Cardiac muscle cell (in vitro differentiated cells and primary cell): ENCODE measurements around the gene TBC1D23. TPM values are rescaled to one million over a fixed set of nuclear protein-coding genes. Genes with fewer than 3 reads are reported as not detected.
"Not testable (repeated sequence)": the region's sequence is repeated elsewhere in the genome, so short reads cannot be mapped to it uniquely, and the experiment has no call there.

Source experiments
- DNase-seq, 2 donors: peaks; one replicate each; pipeline versions ENCODE4 v3.0.0 to v3.0.0-alpha.2; 2010 to 2017; ENCODE audit warnings: low read depth in 1 of 2, low spot score in 1 of 2
- H3K27ac ChIP-seq: fragments of 200-600 bp; sonication (generic); 2 replicates; pipeline ENCODE4 v1.5.1; 2016
- H3K27me3 ChIP-seq: fragments of 200-600 bp; sonication (generic); 2 replicates; pipeline ENCODE4 v1.6.0; 2016; ENCODE audit warnings: control low read depth
- H3K36me3 ChIP-seq: fragments of 200-600 bp; sonication (generic); 2 replicates; pipeline ENCODE4 v1.5.1; 2016; ENCODE audit warnings: control low read depth
- H3K4me1 ChIP-seq: fragments of 200-600 bp; sonication (generic); 2 replicates; pipeline ENCODE4 v1.8.1; 2017; ENCODE audit warnings: low read depth, mild to moderate bottlenecking, mixed run types
- H3K4me3 ChIP-seq: fragments of 200-600 bp; sonication (generic); 2 replicates; pipeline ENCODE4 v1.5.1; 2016; ENCODE audit warnings: mild to moderate bottlenecking
- H3K9me3 ChIP-seq: fragments of 200-600 bp; sonication (generic); 2 replicates; pipeline ENCODE4 v1.5.1; 2017; ENCODE audit warnings: low read depth, mild to moderate bottlenecking, control low read depth
- polyA plus RNA-seq: library from polyadenylated mRNA; unstranded; fragments of >200 nt; fragmentation: Nextera tagmentation; extraction: Ambion mirVana; gene quantifications from 2 replicates; pipeline ENCODE4 v1.2.1, GENCODE V29; 2016
- total RNA-seq: library from RNA; depleted of rRNA; stranded (reverse); fragments of >200 nt; gene quantifications from 2 replicates; pipeline ENCODE4 v1.2.3, GENCODE V29; 2016
- TF ChIP-seq, protein P1 (sequence below): IDR thresholded peaks from 2 replicates; pipeline ENCODE4 v1.5.1; 2012; ENCODE audit warnings: low read depth, mild to moderate bottlenecking, low read length

TBC1D23 gene
- total and polyA plus RNA-seq, 2 experiments from 2014 or later = 15.3 to 19.3 TPM

DNA sequence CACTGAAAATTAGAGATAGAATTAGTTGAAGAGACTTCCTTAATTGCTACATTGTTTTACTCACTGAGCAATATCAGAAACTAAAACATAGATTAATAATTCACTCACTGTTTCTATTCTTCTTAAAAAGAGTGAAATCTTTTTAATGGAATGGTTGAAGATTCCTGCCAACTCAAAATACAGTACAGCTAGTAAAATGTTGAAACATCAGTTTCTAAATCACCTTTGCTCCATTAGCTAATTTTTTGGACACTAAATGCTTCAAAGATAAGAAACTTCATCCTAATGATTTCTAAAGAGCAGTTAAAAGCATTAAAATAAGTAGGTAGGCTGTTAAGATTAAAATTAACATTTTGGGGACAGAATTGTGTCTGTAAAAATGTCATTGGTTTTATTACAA lies 63.3 kb downstream of the TBC1D23 start:
- Histone ChIP-seq H3K4me1 (peaks cover 6% of the 10 kb centered on the region), H3K27ac (no peak overlapping the region), H3K4me3 (no peak overlapping the region), H3K9me3 (no peaks in the 10 kb centered on the region), H3K36me3 (peaks cover 8% of the 10 kb centered on the region), H3K27me3 (no peaks in the 10 kb centered on the region)
- DNase-seq = no peak
- TF ChIP-seq, protein P1, sequence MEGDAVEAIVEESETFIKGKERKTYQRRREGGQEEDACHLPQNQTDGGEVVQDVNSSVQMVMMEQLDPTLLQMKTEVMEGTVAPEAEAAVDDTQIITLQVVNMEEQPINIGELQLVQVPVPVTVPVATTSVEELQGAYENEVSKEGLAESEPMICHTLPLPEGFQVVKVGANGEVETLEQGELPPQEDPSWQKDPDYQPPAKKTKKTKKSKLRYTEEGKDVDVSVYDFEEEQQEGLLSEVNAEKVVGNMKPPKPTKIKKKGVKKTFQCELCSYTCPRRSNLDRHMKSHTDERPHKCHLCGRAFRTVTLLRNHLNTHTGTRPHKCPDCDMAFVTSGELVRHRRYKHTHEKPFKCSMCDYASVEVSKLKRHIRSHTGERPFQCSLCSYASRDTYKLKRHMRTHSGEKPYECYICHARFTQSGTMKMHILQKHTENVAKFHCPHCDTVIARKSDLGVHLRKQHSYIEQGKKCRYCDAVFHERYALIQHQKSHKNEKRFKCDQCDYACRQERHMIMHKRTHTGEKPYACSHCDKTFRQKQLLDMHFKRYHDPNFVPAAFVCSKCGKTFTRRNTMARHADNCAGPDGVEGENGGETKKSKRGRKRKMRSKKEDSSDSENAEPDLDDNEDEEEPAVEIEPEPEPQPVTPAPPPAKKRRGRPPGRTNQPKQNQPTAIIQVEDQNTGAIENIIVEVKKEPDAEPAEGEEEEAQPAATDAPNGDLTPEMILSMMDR = no peak

DNA sequence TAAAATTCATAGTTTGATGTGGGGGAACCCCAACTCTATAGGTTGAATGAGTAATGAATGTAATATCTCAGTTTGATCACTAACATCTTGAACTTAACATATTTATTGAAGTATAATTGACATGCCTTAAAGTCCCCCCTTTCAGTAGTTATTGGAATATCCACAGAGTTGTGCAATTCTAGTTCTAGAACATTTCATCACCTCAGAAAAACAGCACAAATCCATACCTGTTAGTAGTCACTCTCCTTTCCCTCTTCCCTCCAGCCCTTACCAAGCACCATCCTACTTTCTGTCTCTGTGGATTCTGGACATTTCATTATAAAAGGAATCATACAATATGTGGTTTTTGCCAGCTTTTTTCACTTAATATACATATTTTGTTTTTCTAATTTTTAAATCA lies 65.0 kb downstream of the TBC1D23 start:
- Histone ChIP-seq H3K27me3 (no peaks in the 10 kb centered on the region), H3K4me3 (no peak overlapping the region), H3K9me3 (no peaks in the 10 kb centered on the region), H3K36me3 (no peaks in the 10 kb centered on the region), H3K4me1 (peaks cover 5% of the 10 kb centered on the region), H3K27ac (no peak overlapping the region)
- TF ChIP-seq, protein P1 = no peak
- DNase-seq = no peak

DNA sequence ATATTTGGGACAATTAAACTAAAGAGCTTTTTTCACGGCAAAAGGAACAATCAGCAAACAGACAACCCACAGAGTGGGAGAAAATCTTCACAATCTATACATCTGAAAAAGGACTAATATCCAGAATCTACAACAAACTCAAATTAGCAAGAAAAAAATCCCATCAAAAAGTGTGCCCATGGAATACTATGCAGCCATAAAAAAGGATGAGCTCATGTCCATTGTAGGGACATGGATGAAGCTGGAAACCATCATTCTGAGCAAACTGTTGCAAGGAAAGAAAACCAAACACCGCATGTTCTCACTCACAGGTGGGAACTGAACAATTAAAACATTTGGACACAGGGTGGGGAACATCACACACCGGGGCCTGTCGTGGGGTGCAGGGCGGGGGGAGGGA lies 66.6 kb downstream of the TBC1D23 start:
- not testable (repeated sequence) for H3K27me3 ChIP-seq, H3K36me3 ChIP-seq, H3K27ac ChIP-seq, H3K9me3 ChIP-seq, H3K4me3 ChIP-seq, DNase-seq, H3K4me1 ChIP-seq

DNA sequence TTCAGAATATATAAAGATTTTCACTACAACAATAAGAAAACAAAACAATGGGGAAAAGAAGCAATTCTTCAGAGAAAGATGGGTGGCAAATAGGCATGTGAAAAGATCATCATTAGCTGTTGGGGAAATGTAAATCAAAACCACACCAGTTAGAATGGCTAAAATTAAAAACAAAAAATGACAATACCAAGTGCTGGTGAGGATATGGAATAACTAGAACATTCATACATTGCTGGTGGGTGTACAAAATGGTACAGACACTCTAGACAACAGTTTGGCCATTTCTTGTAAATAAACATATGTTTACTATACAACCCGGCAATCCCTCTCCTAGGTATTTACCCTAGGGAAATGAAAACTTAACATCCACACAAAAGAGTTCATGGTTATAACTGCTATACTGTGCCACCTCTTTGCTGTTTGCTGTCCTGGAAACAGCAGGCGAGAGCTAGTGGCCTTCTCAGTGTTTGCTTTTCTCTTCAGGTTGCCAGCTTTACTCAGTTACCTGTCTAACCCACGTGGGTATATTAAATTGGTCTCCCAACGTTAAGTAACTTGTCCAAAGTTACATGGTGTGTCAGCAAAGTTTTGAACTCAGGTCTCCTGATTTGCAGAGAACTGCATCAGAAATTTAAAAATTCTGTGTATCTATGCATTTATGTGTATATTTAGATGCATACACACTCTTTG lies 69.2 kb downstream of the TBC1D23 start:
- Histone ChIP-seq H3K9me3 (no peaks in the 10 kb centered on the region), H3K27me3 (no peaks in the 10 kb centered on the region), H3K36me3 (no peaks in the 10 kb centered on the region), H3K4me1 (no peaks in the 10 kb centered on the region), H3K27ac (no peak overlapping the region), H3K4me3 (no peak overlapping the region)
- no peak for DNase-seq
- TF ChIP-seq, protein P1 = no peak

DNA sequence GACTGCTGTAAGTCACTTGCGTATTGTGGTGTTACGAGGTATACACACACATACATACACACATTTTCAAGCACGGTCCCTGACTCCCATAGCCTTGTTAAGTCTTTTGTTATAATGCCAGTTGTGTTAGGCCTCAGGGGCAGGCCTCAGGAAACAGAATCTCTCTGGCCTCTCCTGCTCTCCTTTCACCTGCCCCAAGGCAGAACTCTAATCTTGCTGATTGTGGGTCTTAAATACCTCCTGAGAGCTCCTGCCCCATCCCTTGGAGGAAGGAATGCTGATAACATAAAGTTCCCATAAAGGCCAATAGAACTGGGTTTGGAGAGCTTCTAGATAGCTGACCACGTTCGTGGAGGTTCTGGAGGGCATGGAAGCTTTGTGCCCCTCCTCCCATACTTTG lies 69.9 kb downstream of the TBC1D23 start:
- no peaks in the 10 kb centered on the region for H3K36me3 ChIP-seq
- no peaks in the 10 kb centered on the region for H3K9me3 ChIP-seq
- DNase-seq = no peak
- H3K27ac ChIP-seq = no peak overlapping the region
- TF ChIP-seq, protein P1 = no peak
- H3K4me3 ChIP-seq = no peak overlapping the region
- peaks cover 6% of the 10 kb centered on the region for H3K4me1 ChIP-seq
- no peaks in the 10 kb centered on the region for H3K27me3 ChIP-seq

DNA sequence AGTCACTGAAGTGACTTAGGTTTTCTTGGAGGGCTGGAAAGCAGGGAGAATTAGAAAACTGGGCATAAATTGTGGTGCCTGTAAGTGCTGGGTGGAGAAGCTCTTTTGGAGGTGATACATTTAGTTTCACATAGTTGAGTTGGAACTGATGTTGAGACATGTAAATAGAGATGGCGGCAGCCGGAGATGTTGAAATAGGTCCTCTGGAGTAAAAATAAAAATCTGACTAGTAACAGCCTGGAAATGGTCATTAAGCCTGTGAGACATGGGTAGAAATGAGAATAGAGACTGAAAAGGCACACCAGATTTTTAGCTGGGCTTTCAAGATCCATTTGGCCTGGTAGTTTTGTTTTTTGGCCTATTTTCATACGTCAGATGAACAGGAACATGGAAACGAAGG lies 70.9 kb downstream of the TBC1D23 start:
- Histone ChIP-seq H3K9me3 (no peaks in the 10 kb centered on the region), H3K27ac (no peak overlapping the region), H3K27me3 (no peaks in the 10 kb centered on the region), H3K4me1 (peaks cover 6% of the 10 kb centered on the region), H3K4me3 (no peak overlapping the region), H3K36me3 (no peaks in the 10 kb centered on the region)
- no peak for DNase-seq
- TF ChIP-seq, protein P1 = no peak
